B cell (primary cell): ENCODE data around the gene HS3ST3B1. TPM values are rescaled to one million over a fixed set of nuclear protein-coding genes. Genes with fewer than 3 reads are reported as not detected.

Source experiments
- ATAC-seq: fragments of 200-7000 bp; cut with Tn5 transposase; one replicate; pipeline ENCODE4 v1.10.0; 2021; ENCODE audit warnings: low read depth, mild to moderate bottlenecking, moderate number of reproducible peaks, moderate library complexity
- CTCF ChIA-PET: fragments of 350-600 bp; sonication (Branson Sonifier 250); formaldehyde crosslinking; loops from one replicate; lab custom pipeline; 2021; ENCODE audit warnings: antibody characterized with exemption, inconsistent platforms; lab: Charles Lee
- POLR2A ChIA-PET: fragments of 350-600 bp; sonication (Branson Sonifier 250); formaldehyde crosslinking; loops from one replicate; lab custom pipeline; 2021; ENCODE audit warnings: antibody characterized with exemption; lab: Charles Lee
- DNase-seq: peaks from one replicate; pipeline ENCODE4 v3.0.0; 2013
- H2AFZ ChIP-seq: 2 replicates; pipeline ENCODE4 v1.6.1; 2012; ENCODE audit warnings: mild to moderate bottlenecking, low read depth, low read length; ENCODE audit not compliant: insufficient read depth, poor library complexity, severe bottlenecking
- H3K27ac ChIP-seq, 2 donors: 1 replicate in 1 of 2; 2 replicates in 1 of 2; pipeline ENCODE4 v1.5.1; 2012 to 2013; ENCODE audit warnings: low read length in 2 of 2, mild to moderate bottlenecking in 2 of 2, moderate library complexity in 1 of 2
- H3K27me3 ChIP-seq, 4 experiments: fragments of 200-600 bp in 1 of 4; sonication (generic) in 1 of 4; replicated peaks in 1 of 4; 1 replicate in 2 of 4; 2 replicates in 2 of 4; pipeline versions ENCODE4 v1.6.1 to v1.7.0; 2013 to 2016; ENCODE audit warnings: low read length in 3 of 4, mild to moderate bottlenecking in 2 of 4, mixed read lengths in 1 of 4, moderate library complexity in 1 of 4; ENCODE audit not compliant: insufficient read depth in 4 of 4, control insufficient read depth in 3 of 4; ENCODE audit errors: control extremely low read depth in 1 of 4
- H3K36me3 ChIP-seq, 2 experiments: replicated peaks in 1 of 2; 1 replicate in 1 of 2; 2 replicates in 1 of 2; pipeline versions ENCODE4 v1.6.1 to v1.7.1; 2013; ENCODE audit warnings: low read length in 1 of 2; ENCODE audit not compliant: insufficient read depth in 2 of 2, control insufficient read depth in 1 of 2; ENCODE audit errors: control extremely low read depth in 1 of 2, extremely low read depth in 1 of 2
- H3K4me1 ChIP-seq, 2 donors: fragments of 200-600 bp in 1 of 2; sonication (generic) in 1 of 2; 1 replicate in 1 of 2; 2 replicates in 1 of 2; pipeline versions ENCODE4 v1.5.1 to v1.6.1; 2013 to 2017; ENCODE audit warnings: low read length in 2 of 2; ENCODE audit not compliant: control insufficient read depth in 2 of 2, insufficient read depth in 2 of 2
- H3K4me2 ChIP-seq: replicated peaks from 2 replicates; pipeline ENCODE3; 2012; ENCODE audit warnings: mild to moderate bottlenecking, low read depth, low read length; ENCODE audit not compliant: poor library complexity, severe bottlenecking
- H3K4me3 ChIP-seq, 5 experiments: fragments of 200-600 bp in 1 of 5; sonication (generic) in 1 of 5; 1 replicate in 3 of 5; 2 replicates in 2 of 5; pipeline versions ENCODE4 v1.5.1 to v1.7.0; 2011 to 2016; ENCODE audit warnings: low read length in 4 of 5, mild to moderate bottlenecking in 4 of 5, low read depth in 2 of 5, control low read depth in 1 of 5, moderate library complexity in 1 of 5; ENCODE audit not compliant: insufficient read depth in 1 of 5; ENCODE audit errors: control extremely low read depth in 1 of 5, extremely low read depth in 1 of 5
- H3K79me2 ChIP-seq: fragments of 200-600 bp; sonication (generic); one replicate; pipeline ENCODE4 v1.6.0; 2016; ENCODE audit warnings: low read length; ENCODE audit not compliant: control insufficient read depth, insufficient read depth
- H3K9ac ChIP-seq: fragments of 200-600 bp; sonication (generic); 2 replicates; pipeline ENCODE4 v1.6.1; 2017; ENCODE audit warnings: mild to moderate bottlenecking, low read length, moderate library complexity
- H3K9me3 ChIP-seq, 3 donors: one replicate each; pipeline versions ENCODE4 v1.6.1 to v1.7.1; 2013; ENCODE audit warnings: low read length in 2 of 3; ENCODE audit not compliant: control insufficient read depth in 2 of 3, insufficient read depth in 1 of 3; ENCODE audit errors: control extremely low read depth in 1 of 3
- H4K20me1 ChIP-seq: 2 replicates; pipeline ENCODE4 v1.6.0; 2012; ENCODE audit warnings: mild to moderate bottlenecking, low read length; ENCODE audit not compliant: insufficient read depth, control insufficient read depth, poor library complexity, severe bottlenecking
- H3K27ac Mint-ChIP-seq: one replicate; pipeline ENCODE4 v1.8.0; 2021; ENCODE audit warnings: mixed read lengths
- H3K27me3 Mint-ChIP-seq: one replicate; pipeline ENCODE4 v1.8.0; 2021; ENCODE audit warnings: mixed read lengths
- H3K4me1 Mint-ChIP-seq: one replicate; pipeline ENCODE4 v1.8.0; 2021; ENCODE audit warnings: mixed read lengths
- H3K4me3 Mint-ChIP-seq: one replicate; pipeline ENCODE4 v1.8.0; 2021; ENCODE audit warnings: mixed read lengths
- H3K9me3 Mint-ChIP-seq: one replicate; pipeline ENCODE4 v1.8.0; 2022; ENCODE audit warnings: mixed read lengths; ENCODE audit not compliant: insufficient read depth
- CTCF ChIP-seq: fragments of 200-600 bp; IDR thresholded peaks from one replicate; pipeline ENCODE4 v1.8.0; 2022; ENCODE audit warnings: antibody characterized with exemption, mild to moderate bottlenecking
- EZH2 ChIP-seq: IDR thresholded peaks from 2 replicates; pipeline ENCODE4 v1.6.1; 2012; ENCODE audit warnings: borderline replicate concordance, low read depth, mild to moderate bottlenecking, moderate library complexity, low read length; ENCODE audit not compliant: insufficient read depth, poor library complexity, severe bottlenecking
- WGBS: methylation state at CpG from one replicate; pipeline ENCODE4 v1.1.5; 2013; ENCODE audit warnings: missing lambda C conversion rate; ENCODE audit not compliant: insufficient coverage; 5-methylcytosine and 5-hydroxymethylcytosine counted together
- intact Hi-C: fragments of 100-400 bp; cut with micrococcal nuclease; formaldehyde crosslinking; loops from one replicate; pipeline ENCODE4 v1.10.0; 2022
- polyA plus RNA-seq: library from polyadenylated mRNA; depleted of rRNA; stranded (reverse); fragments of >200 nt; gene quantifications from 2 replicates; pipeline ENCODE4 v1.2.3, GENCODE V29; 2012
- total RNA-seq, 2 donors: library from RNA; stranded (reverse); fragments of 120-200 nt in 1 of 2; gene quantifications; 1 replicate in 1 of 2; 2 replicates in 1 of 2; pipeline versions ENCODE4 v1.2.3 to v1.2.4, GENCODE V29; 2013 to 2022

Gene HS3ST3B1
- total and polyA plus RNA-seq, 2 donors (not counting 1 experiment from before 2014, with no cell fraction given) = 0.75 to 8.4 TPM

- Histone ChIP-seq H3K4me1 (peaks cover 6 to 10% of the 10 kb centered on the region in 2 donors), H3K4me2 (no peak overlapping the region), H3K27me3 (peaks cover 0 to 16% (median 4%) of the 10 kb centered on the region in 4 experiments), H2AFZ (no peak overlapping the region), H3K4me3 (no peak overlapping the region), H3K79me2 (no peaks in the 10 kb centered on the region), H3K36me3 (no peaks in the 10 kb centered on the region), H4K20me1 (no peaks in the 10 kb centered on the region), H3K9ac (no peak overlapping the region), H3K9me3 (peaks cover 0 to 9% (median 0%) of the 10 kb centered on the region in 3 donors), H3K27ac (no peak overlapping the region)
- peaks cover 2% of the 10 kb centered on the region for H3K9me3 Mint-ChIP-seq
- peaks cover 21% of the 10 kb centered on the region for H3K4me1 Mint-ChIP-seq
- intact Hi-C loops = no loop called here
- no peak for TF ChIP-seq EZH2
- ChIA-PET POLR2A (no interaction called here), CTCF (no interaction called here)
- H3K27ac Mint-ChIP-seq = no peak overlapping the region
- DNase-seq (no peak), ATAC-seq (no peak)
- H3K4me3 Mint-ChIP-seq = no peak overlapping the region
- H3K27me3 Mint-ChIP-seq = peaks cover 28% of the 10 kb centered on the region
- 60% methylated on average over 1 of the region's 5 CpGs for WGBS
Measured at GRCh38 chr17:14341866-14342265, 41.0 kb downstream of the HS3ST3B1 start.

DNA sequence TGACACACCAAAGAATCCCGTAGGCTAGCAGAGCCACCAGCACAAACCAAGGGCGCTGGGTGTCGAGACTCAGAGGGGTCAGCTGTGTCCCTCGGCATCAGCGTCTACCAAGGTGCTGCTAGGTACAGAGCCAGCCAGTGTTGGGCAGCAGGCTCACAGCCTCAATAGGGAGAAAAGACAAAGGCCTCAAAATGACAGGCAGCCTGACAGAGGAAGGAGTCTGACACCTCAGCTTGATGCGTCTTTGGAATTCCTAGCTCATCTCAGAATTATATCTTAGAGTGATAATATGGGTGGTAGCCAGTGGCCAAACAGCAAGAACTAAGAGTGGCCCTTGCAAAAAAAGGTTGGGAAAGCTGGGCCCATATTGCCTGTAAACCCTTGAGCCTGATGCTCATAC, 45.9 kb downstream of the HS3ST3B1 start:
- CTCF ChIA-PET = no interaction called here

More for the DNA sequence above, 45.9 kb downstream of the HS3ST3B1 start:
- no peak overlapping the region for H3K4me3 Mint-ChIP-seq
- Histone ChIP-seq H3K36me3 (peaks cover 0 to 2% of the 10 kb centered on the region in 2 experiments), H3K9ac (no peak overlapping the region), H3K27me3 (peaks cover 0 to 28% (median 12%) of the 10 kb centered on the region in 4 experiments), H3K27ac (no peak overlapping the region), H4K20me1 (no peaks in the 10 kb centered on the region), H3K4me2 (no peak overlapping the region), H2AFZ (no peak overlapping the region), H3K4me3 (no peak overlapping the region), H3K9me3 (peaks cover 0 to 12% (median 0%) of the 10 kb centered on the region in 3 donors), H3K79me2 (no peaks in the 10 kb centered on the region), H3K4me1 (peaks cover 10 to 14% of the 10 kb centered on the region in 2 donors)
- intact Hi-C loops = no loop called here
- ATAC-seq = no peak
- 60% methylated on average over 5 of the region's 6 CpGs for whole genome bisulfite sequencing
- H3K27ac Mint-ChIP-seq = no peak overlapping the region
- TF ChIP-seq CTCF = no peak
- DNase-seq = no peak
- H3K27me3 Mint-ChIP-seq = peaks cover 27% of the 10 kb centered on the region
- POLR2A ChIA-PET = no interaction called here
- peaks cover 14% of the 10 kb centered on the region for H3K4me1 Mint-ChIP-seq
- H3K9me3 Mint-ChIP-seq = peaks cover 2% of the 10 kb centered on the region
